GM12874 (cell line): ENCODE data around the gene RNU4-1.

Experiments
- CTCF ChIP-seq: IDR thresholded peaks from 2 replicates; pipeline ENCODE4 v1.5.1; 2011; ENCODE audit warnings: low read depth, mild to moderate bottlenecking, control low read depth, low read length, moderate library complexity; ENCODE audit not compliant: insufficient read depth

The RNU4-1 gene

GRCh38 chr12:120259418-120260202 is 33.4 kb downstream of the RNU4-1 start:
- TF ChIP-seq CTCF = no peak

GRCh38 chr12:120258323-120258896 is 34.6 kb downstream of the RNU4-1 start:
- TF ChIP-seq CTCF = no peak

GRCh38 chr12:120257041-120257821 is 35.8 kb downstream of the RNU4-1 start:
- no peak for TF ChIP-seq CTCF

GRCh38 chr12:120254809-120255208 is 38.2 kb downstream of the RNU4-1 start:
- no peak for TF ChIP-seq CTCF

- no peak for TF ChIP-seq CTCF
Observed at GRCh38 chr12:120252071-120252906, 40.7 kb downstream of the RNU4-1 start.

- TF ChIP-seq CTCF = no peak
Observed at GRCh38 chr12:120249875-120250795, 42.9 kb downstream of the RNU4-1 start.
